Esophagus muscularis mucosa (tissue), 4 donors: ENCODE data around the gene CAND1. TPM values are rescaled to one million over a fixed set of nuclear protein-coding genes. Genes with fewer than 3 reads are reported as not detected.

Experiments
- DNase-seq: peaks from one replicate; pipeline ENCODE4 v3.0.0-alpha.2; 2017; ENCODE audit errors: extremely low spot score
- H3K27ac ChIP-seq, 4 donors: fragments of 200-600 bp; sonication (generic); replicated peaks in 1 of 4; 1 replicate in 3 of 4; 2 replicates in 1 of 4; pipeline ENCODE4 v1.5.1; 2016 to 2019; ENCODE audit warnings: mild to moderate bottlenecking in 1 of 4
- H3K27me3 ChIP-seq, 4 donors: fragments of 200-600 bp; sonication (generic); one replicate each; pipeline versions ENCODE4 v1.5.1 to v1.6.0; 2016 to 2019
- H3K36me3 ChIP-seq, 4 donors: fragments of 200-600 bp; sonication (generic); one replicate each; pipeline ENCODE4 v1.5.1; 2016 to 2019
- H3K4me1 ChIP-seq, 4 donors: fragments of 200-600 bp; sonication (generic); one replicate each; pipeline ENCODE4 v1.5.1; 2016 to 2019
- H3K4me3 ChIP-seq, 4 donors: fragments of 200-600 bp; sonication (generic); 1 replicate in 2 of 4; 2 replicates in 2 of 4; pipeline ENCODE4 v1.5.1; 2016 to 2019; ENCODE audit warnings: mild to moderate bottlenecking in 4 of 4, moderate library complexity in 1 of 4
- H3K9me3 ChIP-seq, 4 donors: fragments of 200-600 bp; sonication (generic); 1 replicate in 3 of 4; 2 replicates in 1 of 4; pipeline ENCODE4 v1.5.1; 2016 to 2019
- CTCF ChIP-seq, 3 experiments: fragments of 200-600 bp in 2 of 3; fragments of 450-650 bp in 1 of 3; sonication (generic) in 2 of 3; IDR thresholded peaks; one replicate each; pipeline ENCODE4 v1.5.1; 2017 to 2019; ENCODE audit warnings: antibody characterized with exemption in 3 of 3, mild to moderate bottlenecking in 2 of 3, moderate library complexity in 1 of 3
- EP300 ChIP-seq: sonication (generic); formaldehyde crosslinking; IDR thresholded peaks from one replicate; pipeline ENCODE4 v1.6.1; 2017; ENCODE audit warnings: antibody characterized with exemption
- POLR2A ChIP-seq: fragments of 450-650 bp; IDR thresholded peaks from one replicate; pipeline ENCODE4 v1.6.1; 2017; ENCODE audit warnings: antibody characterized with exemption, moderate library complexity, mild to moderate bottlenecking, low read depth
- POLR2AphosphoS5 ChIP-seq, 2 donors: sonication (generic); formaldehyde crosslinking; IDR thresholded peaks; one replicate each; pipeline ENCODE4 v1.6.1; 2017; ENCODE audit warnings: antibody characterized with exemption in 2 of 2
- WGBS: methylation state at CpG from one replicate; pipeline ENCODE4 v1.1.5; 2018; 5-methylcytosine and 5-hydroxymethylcytosine counted together
- intact Hi-C: fragments of 100-400 bp; cut with DNase I; formaldehyde crosslinking; loops from one replicate; pipeline ENCODE4 v1.15.1; 2023
- total RNA-seq, 4 donors: library from RNA; depleted of rRNA; stranded (reverse); fragments of >200 nt; gene quantifications; one replicate each; pipeline versions ENCODE4 v1.1.0 to v1.2.1, GENCODE V29; 2016

CAND1 gene
- total RNA-seq, 4 donors from 2014 or later, result 56.8 to 85.3 (median 75.7) TPM

- peaks cover 0 to 64% (median 53%) of the 10 kb centered on the region in 4 donors for H3K4me1 ChIP-seq
- H3K36me3 ChIP-seq, result peaks cover 0 to 18% (median 7%) of the 10 kb centered on the region in 4 donors
- no peak for DNase-seq
- H3K9me3 ChIP-seq, result no peaks in the 10 kb centered on the region
- intact Hi-C loops, result no loop called here
- 22% methylated on average over 2 of the region's 2 CpGs for WGBS
- no peak for TF ChIP-seq EP300
- no peak for TF ChIP-seq POLR2AphosphoS5 (IDR thresholded peaks at IDR 0.05)
- no peak for TF ChIP-seq POLR2A
- TF ChIP-seq CTCF (IDR thresholded peaks at IDR 0.05), result no peak
- no peak overlapping the region for H3K27ac ChIP-seq
- no peaks in the 10 kb centered on the region for H3K27me3 ChIP-seq
- no peak overlapping the region for H3K4me3 ChIP-seq
Measured at GRCh38 chr12:67280572-67280971, 11.4 kb downstream of the CAND1 start.

- Histone ChIP-seq H3K9me3 (no peaks in the 10 kb centered on the region), H3K4me1 (peaks cover 0 to 42% (median 28%) of the 10 kb centered on the region in 4 donors), H3K27ac (no peak overlapping the region), H3K27me3 (no peaks in the 10 kb centered on the region), H3K4me3 (no peak overlapping the region), H3K36me3 (peaks cover 0 to 27% (median 7%) of the 10 kb centered on the region in 4 donors)
- intact Hi-C loops, result no loop called here
- WGBS, result 100% methylated on average over 2 of the region's 2 CpGs
- no peak for DNase-seq
- TF ChIP-seq POLR2A (no peak), CTCF (IDR thresholded peaks at IDR 0.05) (no peak), EP300 (no peak), POLR2AphosphoS5 (IDR thresholded peaks at IDR 0.05) (no peak)
Measured at GRCh38 chr12:67284561-67284960, 15.4 kb downstream of the CAND1 start.

- peaks cover 0 to 36% (median 17%) of the 10 kb centered on the region in 4 donors for H3K4me1 ChIP-seq
Measured at GRCh38 chr12:67286257-67286656, 17.1 kb downstream of the CAND1 start.

GRCh38 chr12:67287311-67287710, 18.2 kb downstream of the CAND1 start:
- Histone ChIP-seq H3K4me3 (no peak overlapping the region), H3K4me1 (peaks cover 0 to 28% (median 13%) of the 10 kb centered on the region in 4 donors), H3K36me3 (peaks cover 0 to 23% (median 7%) of the 10 kb centered on the region in 4 donors), H3K9me3 (no peaks in the 10 kb centered on the region), H3K27me3 (no peaks in the 10 kb centered on the region), H3K27ac (no peak overlapping the region)
- intact Hi-C loops, result no loop called here
- DNase-seq, result no peak
- WGBS, result 91% methylated on average over 5 of the region's 5 CpGs
- TF ChIP-seq EP300 (no peak), POLR2AphosphoS5 (IDR thresholded peaks at IDR 0.05) (no peak), POLR2A (no peak), CTCF (IDR thresholded peaks at IDR 0.05) (no peak)

More at GRCh38 chr12:67286257-67286656, 17.1 kb downstream of the CAND1 start:
- Histone ChIP-seq H3K4me3 (no peak overlapping the region), H3K36me3 (peaks cover 0 to 27% (median 7%) of the 10 kb centered on the region in 4 donors), H3K27ac (no peak overlapping the region), H3K9me3 (no peaks in the 10 kb centered on the region), H3K27me3 (no peaks in the 10 kb centered on the region)
- intact Hi-C loops, result no loop called here
- no peak for DNase-seq
- TF ChIP-seq POLR2A (no peak), POLR2AphosphoS5 (IDR thresholded peaks at IDR 0.05) (no peak), CTCF (IDR thresholded peaks at IDR 0.05) (no peak), EP300 (no peak)
- WGBS, result 93% methylated on average over 5 of the region's 5 CpGs

- Histone ChIP-seq H3K36me3 (peaks cover 0 to 13% (median under 1%) of the 10 kb centered on the region in 4 donors), H3K4me1 (peaks cover 0 to 28% (median 13%) of the 10 kb centered on the region in 4 donors), H3K4me3 (no peak overlapping the region), H3K9me3 (no peaks in the 10 kb centered on the region), H3K27me3 (no peaks in the 10 kb centered on the region), H3K27ac (no peak overlapping the region)
- TF ChIP-seq CTCF (IDR thresholded peaks at IDR 0.05) (no peak), POLR2A (no peak), EP300 (no peak), POLR2AphosphoS5 (IDR thresholded peaks at IDR 0.05) (no peak)
- WGBS, result 76% methylated on average over 2 of the region's 2 CpGs
- intact Hi-C loops, result no loop called here
- DNase-seq, result no peak
Measured at GRCh38 chr12:67288561-67288960, 19.4 kb downstream of the CAND1 start.
